Smooth muscle cell (in vitro differentiated cells): Measurements from ENCODE around the gene MAMDC2. TPM values are rescaled to one million over a fixed set of nuclear protein-coding genes. Genes with fewer than 3 reads are reported as not detected.

Source experiments
- DNase-seq: peaks from one replicate; lab custom pipeline; 2025; ENCODE audit not compliant: unreplicated experiment; lab: John Stamatoyannopoulos, UW
- H2AFZ ChIP-seq: fragments of 200-600 bp; sonication (generic); 2 replicates; pipeline ENCODE4 v1.6.0; 2016; ENCODE audit warnings: antibody characterized with exemption, low read depth, mild to moderate bottlenecking
- H3F3A ChIP-seq: fragments of 200-600 bp; sonication (generic); 2 replicates; pipeline ENCODE4 v1.6.0; 2017; ENCODE audit warnings: antibody characterized with exemption, low read depth
- H3K27ac ChIP-seq: fragments of 200-600 bp; sonication (generic); 2 replicates; pipeline ENCODE4 v1.5.1; 2016; ENCODE audit warnings: low read depth, mild to moderate bottlenecking
- H3K27me3 ChIP-seq: fragments of 200-600 bp; sonication (generic); 2 replicates; pipeline ENCODE4 v1.6.1; 2016; ENCODE audit warnings: low read depth, mild to moderate bottlenecking
- H3K36me3 ChIP-seq: fragments of 200-600 bp; sonication (generic); 2 replicates; pipeline ENCODE4 v1.5.1; 2016; ENCODE audit warnings: low read depth
- H3K4me1 ChIP-seq: fragments of 200-600 bp; sonication (generic); 2 replicates; pipeline ENCODE4 v1.5.1; 2016; ENCODE audit warnings: low read depth
- H3K4me2 ChIP-seq: fragments of 200-600 bp; sonication (generic); 2 replicates; pipeline ENCODE4 v1.6.0; 2016; ENCODE audit warnings: mild to moderate bottlenecking
- H3K4me3 ChIP-seq: fragments of 200-600 bp; sonication (generic); 2 replicates; pipeline ENCODE4 v1.5.1; 2016; ENCODE audit warnings: mild to moderate bottlenecking
- H3K79me2 ChIP-seq: fragments of 200-600 bp; sonication (generic); 2 replicates; pipeline ENCODE4 v1.6.0; 2016; ENCODE audit warnings: low read depth, mild to moderate bottlenecking
- H3K9ac ChIP-seq: fragments of 200-600 bp; sonication (generic); 2 replicates; pipeline ENCODE4 v1.6.0; 2016; ENCODE audit warnings: low read depth
- H3K9me3 ChIP-seq: fragments of 200-600 bp; sonication (generic); replicated peaks from 2 replicates; pipeline ENCODE4 v1.5.1; 2016; ENCODE audit warnings: low read depth
- H4K20me1 ChIP-seq: fragments of 200-600 bp; sonication (generic); 2 replicates; pipeline ENCODE4 v1.6.0; 2016; ENCODE audit warnings: low read depth
- CTCF ChIP-seq: fragments of 200-600 bp; sonication (generic); IDR thresholded peaks from 2 replicates; pipeline ENCODE4 v1.5.1; 2017; ENCODE audit warnings: borderline replicate concordance, mild to moderate bottlenecking, antibody characterized with exemption; ENCODE audit not compliant: insufficient read depth, poor library complexity, severe bottlenecking
- WGBS: methylation state at CpG from one replicate; pipeline ENCODE4 v1.1.7; 2016; ENCODE audit warnings: low lambda C conversion rate; 5-methylcytosine and 5-hydroxymethylcytosine counted together
- polyA plus RNA-seq: library from polyadenylated mRNA; unstranded; fragments of >200 nt; fragmentation: Nextera tagmentation; extraction: Ambion mirVana; gene quantifications from 2 replicates; pipeline ENCODE4 v1.2.1, GENCODE V29; 2016
- total RNA-seq: library from RNA; depleted of rRNA; stranded (reverse); fragments of >200 nt; gene quantifications from 2 replicates; pipeline ENCODE4 v1.2.3, GENCODE V29; 2014

MAMDC2 gene
- total and polyA plus RNA-seq, 2 experiments from 2014 or later: 8.2 to 13.0 TPM

- Histone ChIP-seq H3F3A (no peaks in the 10 kb centered on the region), H3K27ac (no peak overlapping the region), H3K4me2 (no peak overlapping the region), H3K4me1 (no peaks in the 10 kb centered on the region), H3K4me3 (no peak overlapping the region), H4K20me1 (no peaks in the 10 kb centered on the region), H3K27me3 (peaks cover 4% of the 10 kb centered on the region), H2AFZ (peak overlapping the region; percentile 21), H3K36me3 (no peaks in the 10 kb centered on the region), H3K79me2 (no peaks in the 10 kb centered on the region), H3K9me3 (no peaks in the 10 kb centered on the region), H3K9ac (no peak overlapping the region)
- WGBS: 92% methylated on average over 2 of the region's 2 CpGs
- DNase-seq: no peak
- no peak for TF ChIP-seq CTCF
These were observed 46.1 kb upstream of the MAMDC2 start for GRCh38 chr9:69997524-69997923.

GRCh38 chr9:69999315-69999714 lies 44.3 kb upstream of the MAMDC2 start:
- H3F3A ChIP-seq: no peaks in the 10 kb centered on the region

GRCh38 chr9:70000469-70000868 lies 43.2 kb upstream of the MAMDC2 start:
- H3K4me3 ChIP-seq: no peak overlapping the region
- H3K9ac ChIP-seq: no peak overlapping the region
- H3F3A ChIP-seq: no peaks in the 10 kb centered on the region
- no peaks in the 10 kb centered on the region for H4K20me1 ChIP-seq
- H3K4me1 ChIP-seq: no peaks in the 10 kb centered on the region
- no peak overlapping the region for H3K27ac ChIP-seq
- WGBS: 68% methylated on average over 3 of the region's 3 CpGs
- H3K9me3 ChIP-seq: no peaks in the 10 kb centered on the region
- no peak overlapping the region for H3K4me2 ChIP-seq
- H3K79me2 ChIP-seq: no peaks in the 10 kb centered on the region
- H2AFZ ChIP-seq: no peak overlapping the region
- no peak for TF ChIP-seq CTCF
- no peaks in the 10 kb centered on the region for H3K27me3 ChIP-seq
- no peak for DNase-seq
- no peaks in the 10 kb centered on the region for H3K36me3 ChIP-seq

More at GRCh38 chr9:69999315-69999714, 44.3 kb upstream of the MAMDC2 start:
- 100% methylated on average over 1 of the region's 1 CpG for WGBS
- DNase-seq: no peak
- no peaks in the 10 kb centered on the region for H3K27me3 ChIP-seq
- no peaks in the 10 kb centered on the region for H3K36me3 ChIP-seq
- no peak overlapping the region for H2AFZ ChIP-seq
- H3K79me2 ChIP-seq: no peaks in the 10 kb centered on the region
- no peaks in the 10 kb centered on the region for H3K4me1 ChIP-seq
- H4K20me1 ChIP-seq: no peaks in the 10 kb centered on the region
- no peak for TF ChIP-seq CTCF
- H3K27ac ChIP-seq: no peak overlapping the region
- H3K9ac ChIP-seq: no peak overlapping the region
- no peak overlapping the region for H3K4me2 ChIP-seq
- no peaks in the 10 kb centered on the region for H3K9me3 ChIP-seq
- H3K4me3 ChIP-seq: no peak overlapping the region

- H3K9me3 ChIP-seq: no peaks in the 10 kb centered on the region
- H3K9ac ChIP-seq: no peak overlapping the region
- no peak for TF ChIP-seq CTCF
- 70% methylated on average over 2 of the region's 2 CpGs for WGBS
- no peak overlapping the region for H2AFZ ChIP-seq
- H3K4me2 ChIP-seq: no peak overlapping the region
- H3K36me3 ChIP-seq: no peaks in the 10 kb centered on the region
- H3K27me3 ChIP-seq: no peaks in the 10 kb centered on the region
- H3K4me1 ChIP-seq: no peaks in the 10 kb centered on the region
- no peaks in the 10 kb centered on the region for H4K20me1 ChIP-seq
- no peak for DNase-seq
- H3F3A ChIP-seq: no peaks in the 10 kb centered on the region
- no peak overlapping the region for H3K27ac ChIP-seq
- H3K79me2 ChIP-seq: no peaks in the 10 kb centered on the region
- no peak overlapping the region for H3K4me3 ChIP-seq
These were observed 39.5 kb upstream of the MAMDC2 start for GRCh38 chr9:70003901-70004714.
